GM19395 (cell line): ENCODE measurements around the gene RAB34.
"Not testable (repeated sequence)": the region's sequence is repeated elsewhere in the genome, so short reads cannot be mapped to it uniquely, and the experiment has no call there.

Experiments
- ATAC-seq: cut with Tn5 transposase; IDR thresholded peaks from one replicate; pipeline ENCODE4 v1.9.1; 2021; ENCODE audit warnings: mild to moderate bottlenecking, moderate library complexity; ENCODE audit not compliant: unreplicated experiment

The RAB34 gene

GRCh38 chr17:28746611-28747050, 29.0 kb upstream of the RAB34 start:
- ATAC-seq = no peak

GRCh38 chr17:28745786-28746411, 28.2 kb upstream of the RAB34 start:
- ATAC-seq = no peak

DNA sequence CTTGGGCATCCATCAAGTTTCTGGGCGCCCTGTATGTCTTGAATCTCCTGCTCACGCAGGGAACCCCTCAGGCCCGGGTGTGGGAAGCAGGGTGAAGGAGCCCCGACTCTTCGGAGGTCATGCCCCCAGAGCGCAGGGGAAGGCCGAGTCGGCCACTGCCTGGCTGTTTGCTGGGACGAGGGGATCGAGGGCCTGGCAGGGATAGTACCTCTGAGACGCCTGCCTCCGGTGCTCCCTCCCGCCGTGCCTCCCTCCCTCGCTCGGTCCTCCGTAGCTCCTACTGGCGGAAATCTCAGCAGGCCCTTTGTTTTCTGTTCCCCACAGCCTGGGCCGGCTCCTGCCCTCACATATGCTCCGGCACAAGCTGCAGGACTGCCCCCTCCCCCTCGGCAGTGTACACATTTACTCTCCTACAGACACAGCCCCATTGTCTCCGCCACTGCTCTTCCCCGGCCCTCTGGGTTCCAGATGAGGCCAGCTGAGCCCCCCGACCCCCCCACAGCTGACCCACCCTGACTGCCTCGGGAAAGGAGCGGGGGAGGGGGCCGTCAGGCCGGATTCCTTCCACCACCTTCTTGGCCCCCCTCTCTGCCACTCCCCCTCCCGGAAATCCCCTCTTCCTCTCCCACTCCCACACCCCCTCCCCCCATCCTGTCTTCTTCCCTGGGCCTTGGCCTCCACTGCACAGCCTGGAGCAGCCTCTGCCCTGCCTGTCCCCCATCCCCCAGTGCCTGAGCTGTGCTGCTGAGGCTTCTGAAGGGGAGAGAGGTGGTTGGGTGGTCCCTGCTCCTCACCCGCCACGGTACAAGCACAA, 27.5 kb upstream of the RAB34 start:
- ATAC-seq = no peak

- ATAC-seq = no peak
These were observed 26.7 kb upstream of the RAB34 start for GRCh38 chr17:28744104-28744971.

DNA sequence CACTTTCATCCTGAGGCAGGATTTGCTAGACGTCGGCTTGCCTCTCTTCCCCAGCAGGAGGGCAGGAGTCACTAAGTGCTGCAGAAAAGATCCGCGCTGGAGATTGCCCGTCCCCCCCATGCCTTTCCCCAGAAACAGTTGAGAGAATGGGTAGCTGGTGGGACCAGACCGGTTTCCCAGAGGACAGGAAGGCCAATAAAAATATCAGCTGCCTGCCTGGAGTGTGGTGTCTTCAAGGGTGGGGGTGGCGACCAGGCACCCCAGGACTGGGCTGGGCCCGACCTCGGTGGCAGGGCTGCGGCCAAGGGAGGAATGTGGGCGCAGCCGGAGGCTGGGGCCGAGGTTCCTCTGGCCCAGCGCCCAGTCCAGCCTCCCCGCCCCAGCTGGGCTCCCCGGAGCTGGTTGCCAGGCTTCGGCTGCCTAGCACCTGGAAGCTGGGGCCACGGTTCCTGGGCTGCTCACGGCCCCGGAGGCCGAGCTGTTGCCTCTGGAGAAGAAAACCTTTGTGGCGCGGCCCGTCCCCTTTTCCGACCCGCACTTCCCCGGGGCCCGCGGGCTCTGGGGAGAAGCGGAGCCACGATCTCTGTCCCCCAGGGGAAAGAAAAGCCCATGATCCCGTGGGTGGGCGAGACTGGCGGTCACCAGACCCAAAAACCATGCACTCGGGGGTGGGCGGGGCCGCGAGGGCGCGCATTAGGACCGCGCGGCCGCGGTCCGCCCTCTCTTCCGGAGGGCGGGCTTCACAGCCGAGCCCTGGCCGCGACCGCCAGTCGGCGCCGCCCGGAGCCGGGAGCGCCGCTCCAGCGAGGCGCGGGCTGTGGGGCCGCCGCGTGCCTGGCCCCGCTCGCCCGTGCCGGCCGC, 25.8 kb upstream of the RAB34 start, which contains the start of gene TRAF4:
TSS of gene TRAF4 (plus strand) at position 769 of the 861 bp plus-strand sequence. CDS start 102 bp downstream, outside the sequence.
- peak; percentile 45 for ATAC-seq

DNA sequence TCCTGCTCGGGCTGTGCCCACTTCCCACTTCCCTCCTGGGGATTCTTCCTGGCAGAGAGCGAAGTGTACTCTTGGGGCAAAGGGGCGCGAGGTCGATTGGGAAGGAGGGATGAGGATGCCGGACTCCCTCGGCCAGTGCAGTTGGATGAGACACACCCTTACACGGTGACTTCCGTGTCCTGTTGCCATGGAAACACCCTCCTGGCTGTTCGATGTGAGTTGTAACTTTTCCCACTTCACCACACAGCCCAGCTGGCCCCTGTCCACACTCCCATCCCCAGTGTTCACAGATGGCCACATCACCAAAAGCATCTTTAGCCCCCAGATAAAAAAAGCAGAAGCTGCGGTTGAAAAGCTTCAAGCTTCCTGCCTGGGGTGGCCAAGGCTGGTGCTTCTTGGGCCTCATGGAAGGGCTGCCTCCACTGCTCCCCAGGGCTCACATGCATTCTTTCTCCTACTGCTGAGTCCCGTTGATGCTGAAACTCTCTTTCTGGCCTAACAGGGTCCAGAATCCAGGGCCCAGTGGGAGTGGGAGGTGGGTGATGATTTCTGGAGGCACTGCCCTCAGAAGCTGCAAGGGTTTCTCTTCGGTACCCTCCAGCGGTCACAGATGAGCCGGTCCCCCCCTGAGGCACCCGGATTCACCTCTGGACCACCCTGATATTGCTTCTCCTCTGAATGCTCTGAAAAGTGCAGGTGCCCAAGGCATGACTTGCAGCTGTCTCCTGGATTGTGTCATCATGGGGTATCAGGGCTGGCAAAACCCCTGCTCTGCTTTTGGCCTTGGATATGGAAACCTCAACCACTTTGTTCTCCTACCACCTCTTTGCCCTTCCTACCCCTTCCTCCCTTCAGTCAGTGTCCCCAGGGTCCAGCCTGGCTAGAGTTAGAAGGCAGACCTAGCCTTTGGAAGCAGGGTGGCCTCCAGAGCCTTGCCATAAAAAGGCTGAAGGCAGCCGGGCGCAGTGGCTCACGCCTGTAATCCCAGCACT, 24.0 kb upstream of the RAB34 start:
- ATAC-seq = no peak

GRCh38 chr17:28740406-28741357, 23.0 kb upstream of the RAB34 start:
- ATAC-seq = no peak

GRCh38 chr17:28738680-28739384, 21.2 kb upstream of the RAB34 start:
- ATAC-seq = peak; percentile 11

- peak; percentile 69 for ATAC-seq
These were observed 20.4 kb upstream of the RAB34 start for GRCh38 chr17:28737770-28738679.

GRCh38 chr17:28737316-28737715, 19.6 kb upstream of the RAB34 start:
- ATAC-seq = no peak

DNA sequence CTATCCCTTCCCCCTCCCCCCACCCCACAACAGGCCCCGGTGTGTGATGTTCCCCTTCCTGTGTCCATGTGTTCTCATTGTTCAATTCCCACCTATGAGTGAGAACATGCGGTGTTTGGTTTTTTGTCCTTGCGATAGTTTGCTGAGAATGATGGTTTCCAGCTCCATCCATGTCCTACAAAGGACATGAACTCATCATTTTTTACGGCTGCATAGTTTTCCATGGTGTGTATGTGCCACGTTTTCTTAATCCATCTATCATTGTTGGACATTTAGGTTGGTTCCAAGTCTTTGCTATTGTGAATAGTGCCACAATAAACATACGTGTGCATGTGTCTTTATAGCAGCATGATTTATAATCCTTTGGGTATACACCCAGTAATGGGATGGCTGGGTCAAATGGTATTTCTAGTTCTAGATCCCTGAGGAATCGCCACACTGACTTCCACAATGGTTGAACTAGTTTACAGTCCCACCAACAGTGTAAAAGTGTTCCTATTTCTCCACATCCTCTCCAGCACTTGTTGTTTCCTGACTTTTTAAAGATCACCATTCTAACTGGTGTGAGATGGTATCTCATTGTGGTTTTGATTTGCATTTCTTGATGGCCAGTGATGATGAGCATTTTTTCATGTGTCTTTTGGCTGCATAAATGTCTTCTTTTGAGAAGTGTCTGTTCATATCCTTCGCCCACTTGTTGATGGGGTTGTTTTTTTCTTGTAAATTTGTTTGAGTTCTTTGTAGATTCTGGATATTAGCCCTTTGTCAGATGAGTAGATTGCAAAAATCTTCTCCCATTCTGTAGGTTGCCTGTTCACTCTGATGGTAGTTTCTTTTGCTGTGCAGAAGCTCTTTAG, 18.5 kb upstream of the RAB34 start:
- not testable (repeated sequence) for ATAC-seq

- no peak for ATAC-seq
These were observed 17.6 kb upstream of the RAB34 start for GRCh38 chr17:28735242-28735722.

DNA sequence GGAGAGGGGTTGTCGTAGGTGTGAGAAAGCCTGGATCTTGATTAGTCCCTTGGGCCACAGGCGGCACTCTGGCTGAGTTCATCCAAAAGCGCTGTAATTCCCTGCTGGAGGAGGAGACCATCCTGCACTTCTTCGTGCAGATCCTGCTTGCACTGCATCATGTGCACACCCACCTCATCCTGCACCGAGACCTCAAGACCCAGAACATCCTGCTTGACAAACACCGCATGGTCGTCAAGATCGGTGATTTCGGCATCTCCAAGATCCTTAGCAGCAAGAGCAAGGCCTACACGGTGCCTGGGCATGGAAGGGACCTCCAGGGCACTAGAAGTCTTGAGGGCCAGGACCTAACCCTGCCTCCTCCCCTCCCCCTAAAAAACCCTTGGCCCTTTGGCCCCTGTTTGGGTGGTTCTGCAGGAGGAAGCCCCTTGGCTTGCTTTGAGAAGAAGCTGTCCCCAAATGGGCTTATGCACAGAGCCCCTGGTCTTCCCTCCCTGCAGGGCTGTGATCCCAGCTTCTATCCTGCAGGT, 17.1 kb upstream of the RAB34 start:
- ATAC-seq = no peak

DNA sequence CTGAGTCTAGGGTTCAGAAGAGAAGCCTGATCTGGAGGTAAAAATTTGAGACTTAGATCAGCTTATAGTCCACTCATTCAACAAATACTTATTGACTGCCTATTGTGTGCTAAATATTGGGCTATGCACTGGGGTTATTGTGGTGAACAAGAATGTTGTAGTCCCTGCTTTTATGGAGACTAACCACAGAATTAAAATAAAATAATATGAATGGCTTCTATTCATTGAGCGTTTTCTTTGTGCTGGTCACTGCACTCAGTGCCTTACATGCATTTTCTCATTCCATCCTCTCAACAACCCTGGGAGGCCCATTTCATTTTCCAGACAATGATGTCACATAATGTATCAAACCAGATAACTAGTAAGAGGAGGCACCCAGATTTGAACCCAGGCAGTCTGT, 15.7 kb upstream of the RAB34 start:
- ATAC-seq = no peak

DNA sequence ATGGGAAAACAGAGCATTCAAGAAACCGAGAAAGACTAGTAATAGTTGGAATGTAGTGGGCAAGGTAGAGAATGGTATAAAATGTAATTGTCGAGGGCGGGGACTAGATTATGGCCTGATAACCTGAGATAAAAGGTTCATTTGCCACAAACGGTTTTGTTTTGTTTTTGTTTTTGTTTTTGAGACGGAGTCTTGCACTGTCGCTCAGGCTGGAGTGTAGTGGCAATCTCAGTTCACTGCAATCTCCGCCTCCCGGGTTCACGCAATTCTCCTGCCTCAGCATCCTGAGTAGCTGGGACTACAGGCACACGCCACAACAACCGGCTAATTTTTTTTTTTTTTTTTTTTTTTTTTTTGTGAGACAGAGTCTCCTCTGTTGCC, 12.3 kb upstream of the RAB34 start:
- no peak for ATAC-seq
